Measurements from ENCODE around the gene PIP5K1C.

Gene PIP5K1C

DNA sequence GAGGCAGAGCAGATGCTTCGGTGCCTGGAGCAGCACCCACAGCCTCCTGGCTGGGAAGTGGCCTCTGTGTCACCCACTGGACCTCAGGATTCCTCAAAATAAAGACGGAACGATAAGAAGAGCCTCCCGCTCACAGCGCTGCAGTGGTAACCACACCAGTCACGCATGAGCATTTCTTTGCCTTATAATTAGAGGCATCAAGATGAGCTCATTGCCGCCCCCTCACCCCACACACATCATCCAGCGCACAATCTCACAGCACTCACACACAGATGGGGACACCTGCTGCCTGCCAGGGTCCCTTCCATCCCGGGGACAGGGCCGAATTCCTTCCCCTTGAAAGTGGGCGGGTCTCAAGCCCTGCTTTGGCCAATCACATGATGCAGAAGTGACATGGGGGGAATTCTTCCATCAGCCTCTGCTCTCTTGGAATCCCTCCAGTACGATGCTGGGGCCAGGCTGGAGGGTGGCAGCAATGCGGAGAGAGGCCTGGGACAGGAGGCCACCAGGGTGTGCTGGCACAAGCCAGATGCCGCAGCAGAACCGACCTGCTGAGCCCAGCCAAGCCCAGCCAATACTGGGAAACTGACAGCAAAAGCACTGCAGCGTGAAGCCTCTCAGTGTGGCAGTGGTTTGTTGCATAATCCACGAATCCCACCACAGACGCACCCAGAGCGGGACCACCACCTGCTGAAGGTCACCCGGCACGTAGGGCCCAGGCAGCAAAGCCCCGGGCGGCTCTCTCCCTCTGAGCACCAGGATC, 16.0 kb downstream of the PIP5K1C start:
- TF ChIP-seq CTCF (IDR thresholded peaks at IDR 0.05): no peak
- peaks cover 14% of the 10 kb centered on the region in 2 experiments for H3K4me1 ChIP-seq (ENCODE audit: control insufficient read depth in 1 of 2, insufficient read depth in 1 of 2, low read depth in 1 of 2, low read length in 1 of 2)
- H3K27ac ChIP-seq: no peak overlapping the region
- H3K27me3 ChIP-seq: peaks cover 21% of the 10 kb centered on the region
- peaks cover 7% of the 10 kb centered on the region for H3K36me3 ChIP-seq
- no peak overlapping the region for H3K4me3 ChIP-seq (ENCODE audit: low read depth in 1 of 2, low read length in 1 of 2)
- H3K9me3 ChIP-seq: no peaks in the 10 kb centered on the region

DNA sequence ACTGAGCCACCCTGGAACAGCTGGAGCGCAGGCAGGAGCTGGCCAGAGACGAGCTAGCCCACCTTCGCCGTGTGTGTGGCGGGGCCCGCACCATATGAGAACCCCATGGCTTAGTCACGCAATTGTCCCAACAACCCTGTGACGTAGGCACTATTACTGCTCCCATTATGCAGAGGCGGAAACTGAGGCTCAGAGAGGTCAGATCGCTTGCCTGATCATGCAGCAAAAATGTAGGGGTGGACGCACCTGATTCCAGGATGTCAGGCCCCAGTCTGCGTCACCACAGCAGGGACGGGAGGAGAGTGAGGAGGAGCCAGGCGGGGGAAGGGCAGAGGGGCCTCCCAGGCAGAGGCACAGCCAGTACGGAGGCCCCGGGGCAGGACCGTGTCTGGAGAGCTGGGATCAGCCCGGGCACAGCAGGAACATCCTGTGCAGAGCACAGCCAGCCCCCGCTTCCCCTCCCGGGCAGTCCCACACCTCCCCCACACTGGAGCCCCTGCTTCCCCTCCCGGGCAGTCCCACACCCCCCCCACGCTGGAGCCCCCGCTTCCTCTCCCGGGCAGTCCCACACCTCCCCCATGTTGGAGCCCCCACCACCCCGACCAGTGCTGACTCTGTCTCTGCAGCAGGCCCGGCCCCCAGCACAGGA, 16.7 kb downstream of the PIP5K1C start:
- Histone ChIP-seq H3K27ac (no peak overlapping the region), H3K9me3 (no peaks in the 10 kb centered on the region), H3K4me3 (ENCODE audit: low read depth in 1 of 2, low read length in 1 of 2) (no peak overlapping the region), H3K27me3 (peaks cover 16% of the 10 kb centered on the region), H3K4me1 (ENCODE audit: control insufficient read depth in 1 of 2, insufficient read depth in 1 of 2, low read depth in 1 of 2, low read length in 1 of 2) (peaks cover 14% of the 10 kb centered on the region in 2 experiments), H3K36me3 (peaks cover 7% of the 10 kb centered on the region)
- no peak for TF ChIP-seq CTCF (IDR thresholded peaks at IDR 0.05)

DNA sequence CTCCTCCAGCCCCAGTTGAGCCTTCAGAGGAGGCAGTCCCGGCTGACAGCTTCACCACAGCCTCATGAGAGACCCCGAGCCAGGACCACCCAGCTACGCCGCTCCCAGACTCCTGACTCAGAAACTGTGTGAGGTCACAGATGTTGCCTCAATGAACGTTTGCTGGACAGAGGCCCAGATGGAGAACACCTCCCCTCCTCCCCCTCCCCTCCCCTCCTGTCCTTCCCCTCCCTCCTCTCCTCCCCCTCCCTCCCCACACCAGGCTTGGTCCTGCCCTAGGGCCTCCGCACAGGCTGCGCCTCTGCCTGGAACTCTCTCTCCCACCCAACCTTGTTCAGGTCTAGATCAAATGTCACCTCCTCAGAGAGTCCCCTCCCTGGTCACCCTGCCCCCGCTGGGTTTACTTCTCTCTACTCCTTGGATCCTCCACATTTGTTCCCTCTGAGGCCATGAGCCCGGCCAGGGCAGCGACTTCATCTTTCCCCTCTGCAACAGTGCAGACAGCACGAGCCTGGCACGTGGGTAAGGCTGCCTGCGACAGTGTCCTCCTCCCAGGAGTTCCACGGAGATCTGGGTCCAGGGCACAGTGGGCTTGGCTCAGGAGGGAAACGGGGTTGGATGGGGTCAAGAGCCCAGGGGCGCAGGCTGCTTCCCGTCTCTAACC, 17.4 kb downstream of the PIP5K1C start:
- H3K4me3 ChIP-seq (ENCODE audit: low read depth in 1 of 2, low read length in 1 of 2): no peak overlapping the region
- no peaks in the 10 kb centered on the region for H3K9me3 ChIP-seq
- no peak overlapping the region for H3K27ac ChIP-seq
- H3K4me1 ChIP-seq (ENCODE audit: control insufficient read depth in 1 of 2, insufficient read depth in 1 of 2, low read depth in 1 of 2, low read length in 1 of 2): peaks cover 8 to 9% of the 10 kb centered on the region in 2 experiments
- peaks cover 7% of the 10 kb centered on the region for H3K36me3 ChIP-seq
- TF ChIP-seq CTCF (IDR thresholded peaks at IDR 0.05): no peak
- peaks cover 9% of the 10 kb centered on the region for H3K27me3 ChIP-seq

DNA sequence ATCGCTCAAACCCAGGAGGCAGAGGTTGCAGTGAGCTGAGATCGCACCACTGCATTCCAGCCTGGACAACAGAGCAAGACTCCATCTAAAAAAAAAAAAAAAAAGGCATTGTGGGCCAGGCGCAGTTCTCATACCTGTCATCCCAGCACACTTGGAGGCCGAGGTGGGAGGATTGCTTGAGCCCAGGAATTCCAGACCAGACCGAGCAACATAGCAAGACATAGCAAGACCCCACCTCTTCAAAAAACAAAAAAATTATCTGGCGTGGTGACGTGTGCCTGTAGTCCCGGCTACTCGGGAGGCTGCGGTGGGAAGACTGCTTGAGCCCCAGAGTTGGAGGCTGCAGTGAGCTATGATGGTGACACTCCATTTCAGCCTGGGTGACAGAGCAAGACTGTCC, 18.0 kb downstream of the PIP5K1C start:
- H3K9me3 ChIP-seq: no peaks in the 10 kb centered on the region
- H3K27me3 ChIP-seq: peaks cover 3% of the 10 kb centered on the region
- no peak overlapping the region for H3K27ac ChIP-seq
- H3K36me3 ChIP-seq: peaks cover 7% of the 10 kb centered on the region
- no peak for TF ChIP-seq CTCF (IDR thresholded peaks at IDR 0.05)
- peaks cover 2 to 3% of the 10 kb centered on the region in 2 experiments for H3K4me1 ChIP-seq (ENCODE audit: control insufficient read depth in 1 of 2, insufficient read depth in 1 of 2, low read depth in 1 of 2, low read length in 1 of 2)
- H3K4me3 ChIP-seq (ENCODE audit: low read depth in 1 of 2, low read length in 1 of 2): no peak overlapping the region

- Histone ChIP-seq H3K4me1 (ENCODE audit: control insufficient read depth in 1 of 2, insufficient read depth in 1 of 2, low read depth in 1 of 2, low read length in 1 of 2) (no peaks in the 10 kb centered on the region), H3K9me3 (no peaks in the 10 kb centered on the region), H3K36me3 (peaks cover 7% of the 10 kb centered on the region), H3K4me3 (ENCODE audit: low read depth in 1 of 2, low read length in 1 of 2) (no peak overlapping the region), H3K27me3 (no peaks in the 10 kb centered on the region), H3K27ac (no peak overlapping the region)
- TF ChIP-seq CTCF (IDR thresholded peaks at IDR 0.05): no peak
Measured at GRCh38 chr19:3680939-3681338, 19.3 kb downstream of the PIP5K1C start.
